Hypothalamus (tissue), 51 donors: ENCODE measurements around the gene TBXA2R.
"Not testable (repeated sequence)": the region's sequence is repeated elsewhere in the genome, so short reads cannot be mapped to it uniquely, and the experiment has no call there.

ENCODE experiments used
- DNase-seq, 51 donors: peaks; one replicate each; lab custom pipeline; 2025; lab: John Stamatoyannopoulos, UW

Gene TBXA2R

DNA sequence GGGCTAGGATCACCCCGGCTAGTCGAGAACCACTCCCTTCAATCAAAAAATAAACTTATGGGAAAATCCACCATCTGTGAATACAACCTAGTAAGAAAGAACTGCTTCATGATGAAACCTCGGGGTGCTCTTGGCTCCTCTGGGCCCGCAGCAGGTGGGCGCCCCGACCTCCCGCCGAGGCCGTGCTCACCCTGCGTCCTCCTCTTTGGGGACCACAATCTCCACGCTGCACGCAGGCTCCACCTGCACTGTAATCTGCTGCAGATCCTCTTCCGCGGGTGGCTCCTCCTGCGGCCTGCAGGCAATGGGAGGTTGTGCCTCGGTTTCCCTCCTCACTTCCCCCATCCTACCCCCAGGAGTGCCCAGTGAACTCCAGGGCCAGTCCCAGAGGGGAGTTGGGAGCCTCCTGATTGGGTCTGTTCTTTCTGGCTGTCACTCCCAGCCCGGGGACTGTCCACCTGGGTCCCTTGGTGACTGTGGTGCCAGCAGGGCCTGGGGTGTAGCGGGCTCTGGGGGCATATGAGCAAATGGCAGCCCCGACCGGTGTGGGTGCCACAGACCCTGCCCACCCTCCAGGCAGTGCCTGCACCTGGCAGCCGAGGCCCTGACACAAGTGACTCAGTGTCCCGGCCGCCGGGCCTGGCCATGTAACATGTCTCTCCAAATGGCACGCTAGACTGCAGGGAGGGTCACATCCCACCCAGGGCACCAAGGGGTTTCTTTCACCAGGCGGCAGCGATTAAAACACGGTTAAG, 35.0 kb upstream of the TBXA2R start:
- DNase-seq = no peak

DNA sequence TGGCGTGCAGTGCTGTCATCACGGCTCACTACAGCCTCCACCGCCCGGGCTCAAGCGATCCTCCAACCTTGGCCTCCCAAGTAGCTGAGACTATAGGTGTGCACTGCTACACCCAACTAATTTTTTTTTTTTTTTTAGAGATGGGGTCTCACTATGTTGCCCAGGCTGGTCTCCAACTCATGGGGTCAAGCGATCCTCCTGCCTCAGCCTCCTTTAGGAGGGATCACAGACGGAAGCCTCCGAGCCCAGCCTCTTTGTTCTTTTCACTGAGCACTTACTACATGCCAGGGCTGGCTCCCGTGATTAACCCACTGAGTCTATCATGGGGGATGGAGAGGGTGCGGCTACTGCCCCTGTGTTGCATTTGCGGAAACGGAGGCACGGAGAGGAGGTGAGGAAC, 32.8 kb upstream of the TBXA2R start:
- DNase-seq = no peak

DNA sequence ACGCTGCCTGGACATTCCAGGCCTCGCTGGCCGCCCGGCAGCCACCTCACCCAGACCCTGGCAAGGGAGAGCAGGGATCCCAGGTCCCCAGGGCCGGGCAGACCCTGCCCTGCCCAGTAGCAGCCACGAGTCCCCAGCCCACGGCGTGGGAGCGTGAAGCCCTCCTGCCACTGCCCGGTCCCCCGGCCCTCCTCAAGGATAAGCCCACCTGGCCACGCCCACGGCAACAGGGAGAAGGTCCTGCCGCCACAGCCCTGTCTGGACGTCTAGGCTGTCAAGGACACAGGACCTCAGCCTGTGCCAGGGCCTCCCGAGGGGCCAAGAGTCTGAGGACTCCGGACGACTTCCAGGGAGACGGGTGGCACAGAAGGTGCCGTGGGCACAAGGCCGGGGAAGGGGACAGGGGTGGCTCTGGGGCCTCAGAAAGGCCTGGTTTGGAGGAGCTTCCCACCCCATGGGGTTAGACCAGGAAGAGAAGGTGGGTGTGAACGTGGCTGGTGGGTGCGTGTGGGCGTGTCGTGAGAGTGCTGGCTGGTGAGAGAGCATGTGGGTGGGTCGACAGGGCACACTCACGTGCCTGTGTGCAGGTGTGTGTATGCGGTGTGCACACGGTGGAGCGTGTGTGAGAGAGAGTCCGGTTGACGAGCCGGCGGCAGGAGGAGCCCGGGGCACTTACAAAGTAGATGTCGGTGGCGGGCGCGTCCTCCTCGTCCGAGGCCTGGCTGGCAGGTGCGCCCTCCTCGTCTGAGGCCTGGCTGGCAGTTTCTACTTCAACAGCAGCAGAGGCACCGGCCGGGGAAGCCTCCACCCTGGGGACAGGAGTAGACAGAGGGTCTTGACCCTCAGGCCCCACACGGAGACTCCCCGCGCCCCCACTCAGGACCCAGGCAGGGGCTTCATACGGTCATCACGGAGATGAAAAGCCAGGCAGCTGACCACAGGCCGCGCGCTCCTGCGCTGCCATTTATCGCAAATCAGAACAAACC, 31.8 kb upstream of the TBXA2R start:
- no peak for DNase-seq

DNA sequence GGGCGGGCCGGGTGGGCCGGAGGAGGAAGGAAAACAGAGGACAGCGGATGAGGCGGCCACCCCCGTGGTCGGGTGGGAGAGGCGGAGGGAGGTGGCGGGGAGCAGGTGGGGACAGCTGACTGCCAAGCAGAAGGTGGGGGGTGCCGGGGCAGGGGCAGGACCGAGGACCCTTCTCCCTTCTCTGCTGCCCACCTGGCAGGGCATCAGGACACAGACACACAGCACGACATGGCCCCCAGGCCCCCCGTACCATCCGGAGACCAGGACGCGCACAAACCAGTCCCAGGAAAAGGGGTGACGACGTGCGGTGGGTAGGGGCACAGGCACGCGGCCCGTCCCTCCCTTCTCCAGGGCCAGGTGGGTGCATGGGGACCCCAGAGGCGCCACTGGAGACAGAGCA, 30.9 kb upstream of the TBXA2R start:
- no peak for DNase-seq

DNA sequence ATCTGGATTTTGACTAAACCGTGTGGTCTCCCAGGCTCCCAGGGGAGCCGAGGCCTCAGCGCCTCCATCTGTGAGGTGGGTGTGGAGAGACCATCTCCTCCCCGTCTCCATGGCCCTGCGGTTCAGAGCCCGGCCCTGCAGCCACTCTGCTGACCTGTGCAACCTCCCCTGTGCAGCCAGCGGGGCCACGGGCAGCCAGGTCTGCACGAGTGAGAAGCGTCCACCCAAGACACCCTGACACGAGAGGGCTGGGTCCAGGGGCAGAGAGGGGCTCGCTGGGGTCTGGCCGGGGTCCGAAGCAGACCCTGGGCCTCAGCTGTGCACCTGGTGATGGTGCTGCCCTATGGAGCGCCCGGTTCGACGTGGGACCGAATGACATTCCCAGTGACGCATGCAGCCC, 30.3 kb upstream of the TBXA2R start:
- DNase-seq = no peak

DNA sequence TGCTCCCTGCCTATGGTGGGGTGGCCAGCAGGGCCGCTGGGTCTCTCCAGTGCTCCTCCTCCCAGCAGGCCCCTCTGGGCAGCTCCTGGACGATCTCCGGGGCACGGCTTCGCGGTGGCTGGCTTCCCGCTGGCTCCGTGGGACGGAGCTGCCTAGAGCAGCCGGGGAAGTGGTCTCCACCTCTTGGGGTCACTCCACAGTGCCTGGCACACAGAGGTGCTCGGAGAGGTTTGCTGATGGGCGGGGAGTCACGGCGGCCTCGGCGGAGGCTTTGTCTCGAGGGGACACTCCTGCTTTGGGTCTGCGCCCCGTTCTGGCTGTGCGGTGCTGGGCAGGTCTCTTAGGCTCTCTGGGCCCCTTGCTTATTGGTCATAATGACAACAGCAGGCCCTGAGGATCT, 29.8 kb upstream of the TBXA2R start:
- no peak for DNase-seq

DNA sequence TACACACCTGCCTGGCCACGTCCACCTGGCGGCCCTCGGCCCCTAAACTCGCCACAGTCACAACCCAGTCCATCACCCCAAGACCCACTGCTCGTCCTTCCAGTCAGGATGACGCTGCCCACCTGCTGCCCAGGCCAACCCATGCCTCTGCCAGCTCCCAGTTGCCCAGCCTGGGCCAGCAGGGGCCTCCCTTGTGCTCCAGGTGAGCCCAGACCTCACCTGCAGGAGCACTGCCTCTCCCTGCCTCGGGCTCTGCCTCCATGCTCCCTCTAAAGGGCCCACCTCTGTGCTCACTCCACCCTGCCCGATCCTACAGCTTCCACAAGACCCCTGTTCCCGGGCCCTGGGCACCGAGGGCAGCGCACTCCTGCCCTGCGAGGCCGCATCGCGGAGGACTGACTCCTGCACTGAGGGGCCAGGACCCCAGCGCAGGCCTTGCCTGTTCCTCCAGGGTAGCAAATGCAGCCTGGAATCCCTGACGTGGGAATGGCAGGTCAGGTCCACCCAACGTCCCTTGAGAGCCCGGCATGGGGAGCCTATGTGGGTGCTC, 27.9 kb upstream of the TBXA2R start:
- no peak for DNase-seq

DNA sequence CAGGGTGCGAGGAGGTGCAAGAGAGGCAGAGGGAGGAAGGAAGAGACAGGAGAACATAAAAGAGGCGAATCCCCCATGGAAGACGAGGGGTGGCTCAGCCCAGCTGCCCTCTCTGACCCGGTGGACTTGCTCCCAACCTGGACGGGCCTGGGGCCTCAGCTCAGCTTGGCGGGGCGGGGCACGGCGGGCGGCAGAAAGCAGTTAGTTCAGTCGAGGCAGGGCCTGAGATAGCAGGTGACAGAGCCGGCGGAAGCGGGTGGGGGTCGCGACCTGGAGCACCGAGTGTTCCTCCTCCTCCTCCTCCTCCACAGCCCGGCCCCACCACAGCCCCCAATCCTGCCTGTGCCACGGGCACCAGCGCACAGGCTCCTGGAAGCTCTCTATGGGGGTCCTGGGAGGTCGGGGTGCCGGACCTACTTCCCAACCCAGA, 26.9 kb upstream of the TBXA2R start:
- DNase-seq = no peak

DNA sequence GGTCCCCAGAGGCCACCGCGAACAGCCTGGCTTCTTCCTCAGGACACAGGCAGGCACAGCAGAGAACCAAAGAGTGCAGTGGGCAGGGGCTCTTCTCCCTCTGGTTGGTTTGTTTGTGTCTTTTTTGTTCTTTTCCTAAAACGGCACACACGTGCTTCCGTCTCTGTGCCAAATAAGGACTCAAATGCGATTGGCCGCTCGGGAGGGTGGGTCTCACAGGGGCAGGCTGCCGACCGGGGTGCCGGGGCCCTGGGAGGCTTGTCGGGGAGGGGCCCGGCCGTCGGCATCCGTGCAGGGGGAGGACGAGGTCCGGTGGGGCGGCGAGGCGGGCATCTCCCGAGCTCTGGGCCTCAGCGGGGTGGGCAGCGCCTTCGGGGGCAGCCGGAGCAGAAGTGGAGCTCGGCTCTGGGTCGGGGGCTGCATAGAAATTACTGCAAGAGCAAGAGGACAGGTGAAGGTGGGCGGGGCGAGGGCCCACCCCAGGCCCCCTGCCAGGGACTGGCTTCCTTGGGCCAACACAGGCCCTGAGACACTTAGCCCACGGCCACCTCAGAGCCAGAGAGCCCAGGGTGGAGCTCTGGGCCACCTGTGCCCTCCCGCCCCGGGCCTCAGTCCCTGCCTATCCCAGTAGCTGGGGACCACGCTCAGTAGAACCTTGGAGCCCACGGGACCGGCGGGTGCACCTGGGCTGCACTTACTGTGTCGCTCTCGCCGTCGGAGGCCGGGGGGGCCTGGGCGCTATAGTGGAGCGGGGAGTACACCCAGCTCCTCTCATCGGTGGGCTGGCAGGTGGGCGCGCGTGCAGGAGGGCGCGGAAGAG, 26.3 kb upstream of the TBXA2R start:
- DNase-seq = peak in 31 of 51 donors; percentile 5 to 78 (median 34)

DNA sequence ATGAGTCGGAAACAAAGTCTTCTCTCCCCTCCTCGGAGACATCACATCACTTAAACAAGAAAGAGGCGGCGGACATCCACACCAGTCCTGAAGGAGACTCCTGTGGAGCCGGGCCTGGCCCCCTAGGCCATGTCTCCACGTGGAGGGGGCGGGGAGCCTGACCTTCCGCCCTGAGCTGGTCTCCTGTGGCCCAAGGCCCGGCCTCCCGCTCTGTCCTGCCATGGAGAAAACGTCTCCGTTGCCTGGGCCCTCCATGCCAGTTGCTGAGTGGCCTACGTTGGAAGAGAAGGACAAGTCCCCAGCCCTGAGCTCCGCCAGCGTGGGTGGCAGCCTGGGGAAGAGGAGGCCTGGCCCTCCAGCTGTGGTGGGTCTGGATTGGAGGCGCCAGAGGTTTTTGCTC, 25.4 kb upstream of the TBXA2R start:
- DNase-seq = no peak

DNA sequence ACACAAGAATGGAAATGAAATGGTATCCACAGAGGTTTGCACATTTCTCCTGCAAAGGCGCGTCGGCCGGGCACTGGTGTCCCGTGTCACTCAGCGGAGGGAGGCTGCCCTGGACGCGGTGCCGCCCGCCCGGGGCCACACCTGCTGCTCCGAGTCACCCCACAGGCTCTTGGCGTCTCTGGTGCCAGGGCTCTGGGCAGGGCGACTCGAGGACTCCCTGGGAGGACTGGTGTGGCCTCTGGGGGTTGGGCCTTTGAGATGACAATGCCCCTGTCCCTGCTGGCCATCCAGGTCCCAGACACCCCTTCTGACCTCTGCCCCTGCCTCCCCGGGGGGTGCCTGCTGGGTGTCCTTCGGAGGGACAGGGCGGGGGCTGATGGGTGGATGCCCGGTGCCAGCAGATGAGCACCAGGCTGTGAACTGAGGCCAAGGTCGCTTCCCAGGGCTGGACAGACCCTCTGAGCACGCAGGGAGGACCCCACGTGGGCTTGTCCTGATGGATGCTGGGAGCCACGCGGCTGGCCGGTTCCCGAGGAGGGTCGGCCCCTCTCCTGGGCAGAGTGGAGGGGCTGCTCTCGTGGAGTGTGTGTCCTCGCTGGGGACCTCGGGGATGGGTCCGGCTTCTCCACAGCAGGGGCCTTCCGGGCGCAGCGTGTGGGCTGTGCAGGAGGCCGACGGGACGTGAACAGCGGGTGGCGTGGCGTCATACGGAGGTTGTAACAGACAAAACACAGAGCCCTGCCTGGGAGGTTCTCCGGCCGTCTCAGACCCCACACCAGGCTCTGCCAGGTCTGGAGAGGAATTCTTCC, 24.6 kb upstream of the TBXA2R start:
- no peak for DNase-seq

DNA sequence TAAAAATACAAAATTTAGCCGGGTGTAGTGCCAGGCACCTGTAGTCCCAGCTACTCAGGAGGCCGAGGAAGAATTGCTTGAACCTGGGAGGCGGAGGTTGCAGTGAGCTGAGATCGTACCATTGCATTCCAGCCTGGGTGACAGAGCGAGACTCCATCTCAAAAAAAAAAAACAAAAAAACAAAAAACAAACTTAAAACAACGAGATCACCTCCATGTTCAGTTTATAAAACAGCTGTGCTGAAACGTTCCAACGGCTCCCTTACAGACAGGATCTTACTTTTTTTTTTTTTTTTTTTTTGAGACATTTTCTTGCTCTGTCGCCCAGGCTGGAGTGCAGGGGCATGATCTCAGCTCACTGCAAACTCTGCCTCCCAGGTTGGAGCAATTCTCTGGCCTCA, 22.1 kb upstream of the TBXA2R start:
- not testable (repeated sequence) for DNase-seq

DNA sequence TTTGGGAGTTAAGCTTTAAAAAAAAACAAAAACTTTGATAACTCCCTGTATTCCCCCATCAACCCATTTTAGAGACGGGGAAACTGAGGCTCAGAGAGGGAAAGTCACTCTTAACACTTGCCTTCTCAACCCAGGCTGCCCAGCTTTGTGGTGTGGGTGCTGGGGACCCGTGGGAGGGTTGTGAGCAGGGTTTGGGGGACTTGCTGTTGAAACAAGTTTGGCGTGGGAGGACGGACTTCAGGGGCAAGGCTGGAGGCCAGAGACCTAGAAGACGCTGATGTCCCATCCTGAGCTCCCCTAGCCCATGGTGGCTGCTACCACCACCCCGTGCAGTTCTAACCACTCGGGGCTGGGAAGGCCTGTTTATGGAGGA, 20.7 kb upstream of the TBXA2R start:
- no peak for DNase-seq

DNA sequence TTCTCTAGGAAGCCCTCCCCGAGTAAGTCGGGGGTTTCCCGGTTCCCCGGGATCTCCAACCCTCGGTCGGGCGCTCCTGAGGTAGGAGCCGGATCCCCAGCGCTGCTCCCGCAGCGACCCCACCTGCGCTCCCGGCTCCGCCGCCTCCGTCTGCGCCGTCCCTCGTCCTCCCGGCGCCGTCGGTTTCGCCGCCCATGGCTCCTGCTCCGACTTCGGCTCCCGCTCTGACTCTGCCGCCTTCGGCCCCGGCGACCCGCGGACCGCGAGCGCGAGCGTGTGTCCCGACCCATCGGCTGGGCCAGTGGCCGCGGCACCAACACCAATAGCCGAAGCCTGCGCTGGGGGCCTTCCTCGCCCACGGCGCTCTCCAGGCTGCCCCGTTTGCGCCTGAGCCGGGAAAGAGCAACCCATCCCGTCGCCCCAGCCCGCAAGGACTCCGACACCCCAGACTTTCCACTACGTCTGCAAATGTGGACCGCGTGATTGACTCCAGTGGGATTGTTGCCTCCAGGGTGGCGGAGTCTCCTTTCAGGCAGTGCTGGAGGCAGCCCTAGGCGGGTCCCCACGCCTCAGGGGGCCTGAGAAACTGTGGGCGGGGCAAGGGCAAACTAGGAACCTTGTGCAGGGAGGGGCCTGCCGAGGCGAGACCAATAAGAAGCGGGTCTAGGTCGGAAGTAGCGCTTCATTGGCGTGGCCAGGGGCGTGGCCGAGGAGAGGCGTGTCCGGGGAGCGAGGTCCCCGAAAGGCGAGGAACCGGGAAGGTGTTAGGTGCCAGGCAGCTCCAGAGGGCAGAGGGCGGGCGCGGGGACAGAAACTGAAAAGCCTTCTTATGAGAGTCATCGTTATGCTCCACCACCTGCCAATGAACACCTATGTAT, 20.0 kb upstream of the TBXA2R start, which contains the start of gene CACTIN:
CACTIN (minus strand) TSS at position 318 of the 878 bp plus-strand sequence; CDS start at position 290, 28 bp downstream.
- DNase-seq = peak; percentile 81 to 99 (median 96)

DNA sequence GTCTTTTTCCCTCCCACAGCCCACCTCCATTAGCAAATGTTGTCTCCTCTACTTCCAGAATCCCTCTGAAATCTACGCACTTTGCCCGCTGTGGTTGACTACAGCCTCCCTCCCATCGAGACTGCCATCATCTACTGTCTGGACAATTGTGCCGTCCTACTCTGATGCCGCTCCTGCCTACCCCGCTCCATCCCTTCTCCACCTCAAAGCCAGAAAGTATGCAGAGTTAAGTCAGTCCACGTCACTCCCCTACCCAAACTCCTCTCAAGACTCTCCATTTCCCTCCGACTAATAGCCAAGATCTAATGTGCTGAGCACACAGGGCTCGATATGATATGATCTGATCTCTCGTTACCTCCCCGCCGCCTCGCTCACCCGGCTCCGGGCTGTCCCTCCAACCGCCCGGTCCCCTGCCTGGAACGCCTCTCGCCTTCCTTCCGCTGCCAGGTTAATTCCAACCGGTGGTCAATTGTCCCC, 19.4 kb upstream of the TBXA2R start:
- no peak for DNase-seq

DNA sequence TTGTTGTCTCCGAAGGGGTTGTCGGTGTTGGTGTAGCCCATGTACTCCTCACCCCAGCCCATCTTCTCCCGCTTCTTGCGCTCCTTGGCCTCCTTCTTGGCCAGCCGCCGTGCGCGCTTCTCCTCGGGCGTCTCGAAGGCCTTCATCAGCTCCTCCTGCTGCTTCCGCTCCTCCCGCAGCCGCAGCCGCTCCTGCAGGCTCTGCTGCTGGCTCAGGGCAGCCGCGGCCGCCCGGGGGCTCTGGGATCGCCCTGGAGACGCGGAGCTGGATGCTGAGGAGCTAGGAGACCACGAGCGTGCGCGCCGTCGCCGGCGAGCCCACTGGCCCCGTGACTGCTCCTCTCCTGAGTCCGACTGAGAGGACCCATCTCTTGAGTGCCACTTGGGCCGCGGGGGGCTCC, 17.0 kb upstream of the TBXA2R start:
- no peak for DNase-seq

DNA sequence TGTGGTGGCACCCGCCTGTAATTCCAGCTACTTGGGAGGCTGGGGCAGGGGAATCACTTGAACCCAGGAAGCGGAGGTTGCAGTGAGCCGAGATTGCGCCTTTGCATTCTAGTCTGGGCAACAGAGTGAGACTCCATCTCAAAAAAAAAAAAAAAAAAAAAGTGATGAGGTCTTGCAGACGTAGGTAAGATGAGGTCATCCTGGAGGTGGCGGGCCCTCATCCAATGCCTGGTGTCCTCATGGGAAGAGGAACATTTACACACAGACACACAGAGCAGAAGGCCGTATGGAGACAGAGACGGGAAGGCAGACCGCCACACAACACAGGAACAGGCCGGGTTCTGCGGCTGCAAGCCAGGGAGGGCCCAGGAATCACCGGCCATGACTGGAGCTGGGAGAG, 15.5 kb upstream of the TBXA2R start:
- DNase-seq = no peak

DNA sequence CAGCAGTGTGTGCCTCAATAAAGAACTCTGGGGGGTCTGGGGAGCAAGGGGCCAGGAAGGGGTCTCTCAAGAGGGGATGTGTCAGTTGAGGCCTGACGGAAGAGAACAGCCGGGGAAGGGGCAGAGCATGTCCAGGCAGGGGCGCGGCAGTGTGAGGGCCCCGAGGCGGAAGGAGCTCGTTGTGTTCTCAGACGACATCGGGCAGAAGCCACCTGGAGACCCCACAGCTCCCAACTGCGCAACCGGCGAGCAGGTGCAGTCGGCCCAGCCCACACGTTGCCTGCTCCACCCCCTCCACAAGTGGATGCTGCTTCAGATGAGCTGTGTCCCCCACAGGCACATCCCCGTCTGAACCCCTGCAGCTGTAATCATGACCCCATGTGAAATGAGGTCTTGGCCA, 15.0 kb upstream of the TBXA2R start:
- DNase-seq = no peak
